GM18873 (cell line): ENCODE data around the gene FKBP11.

ENCODE experiments used
- ATAC-seq: cut with Tn5 transposase; IDR thresholded peaks from one replicate; pipeline ENCODE4 v1.9.1; 2021; ENCODE audit warnings: mild to moderate bottlenecking, moderate library complexity, moderate number of reproducible peaks; ENCODE audit not compliant: unreplicated experiment, low FRiP score

FKBP11 gene

GRCh38 chr12:48925304-48926011 lies at the start of gene FKBP11:
TSS of gene FKBP11 (minus strand) at chr12:48925492. CDS start at chr12:48925428, 64 bp downstream.
- peak; percentile 51 for ATAC-seq

GRCh38 chr12:48973941-48974673 lies 48.8 kb upstream of the FKBP11 start:
- no peak for ATAC-seq

DNA sequence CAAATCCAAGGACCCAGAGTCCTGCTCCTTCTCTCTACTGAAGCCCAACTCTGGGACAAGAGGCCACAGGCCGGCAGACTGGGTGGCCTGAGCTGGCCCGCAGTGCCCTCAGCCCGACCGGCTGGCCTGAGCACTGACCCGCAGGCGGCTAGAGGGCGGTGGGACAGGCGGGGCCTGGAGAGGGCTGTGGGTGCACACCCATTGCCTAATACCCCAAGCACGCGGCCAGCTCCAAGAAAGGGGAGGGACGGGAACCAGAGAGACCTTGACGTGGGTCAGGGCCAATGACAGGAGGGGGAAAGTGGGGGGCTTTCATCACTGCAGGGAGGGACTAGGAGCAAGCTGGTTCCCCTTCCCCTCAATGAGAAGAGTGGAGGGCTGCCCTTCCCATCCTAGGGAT lies 48.2 kb upstream of the FKBP11 start:
- ATAC-seq = no peak

DNA sequence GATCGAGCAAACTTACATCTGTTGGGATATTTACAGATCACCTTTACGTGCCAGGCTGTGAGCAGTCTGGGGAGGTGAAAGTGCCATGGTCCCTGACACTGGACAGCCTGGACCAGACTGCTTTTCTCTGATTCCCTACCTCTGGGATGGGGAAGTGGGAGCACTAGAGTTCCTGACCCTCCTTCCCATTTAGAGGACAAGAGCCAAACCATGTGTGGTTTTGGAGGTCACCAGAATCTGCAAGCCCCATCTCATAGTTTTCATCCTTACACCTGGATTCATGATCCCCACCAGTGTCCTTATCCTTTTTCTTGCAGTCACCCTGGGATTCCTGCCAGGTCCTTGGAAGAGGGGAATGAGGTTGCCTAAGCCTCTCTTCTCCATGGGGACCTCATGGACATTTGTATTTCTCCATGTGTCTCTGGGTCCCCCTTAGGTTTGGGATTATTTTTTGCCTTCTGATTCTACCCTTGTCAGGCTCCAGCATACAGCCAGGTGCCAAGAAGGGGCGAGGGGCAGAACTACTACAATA lies 47.7 kb upstream of the FKBP11 start:
- no peak for ATAC-seq

GRCh38 chr12:48972213-48972951 lies 47.1 kb upstream of the FKBP11 start:
- ATAC-seq = no peak

DNA sequence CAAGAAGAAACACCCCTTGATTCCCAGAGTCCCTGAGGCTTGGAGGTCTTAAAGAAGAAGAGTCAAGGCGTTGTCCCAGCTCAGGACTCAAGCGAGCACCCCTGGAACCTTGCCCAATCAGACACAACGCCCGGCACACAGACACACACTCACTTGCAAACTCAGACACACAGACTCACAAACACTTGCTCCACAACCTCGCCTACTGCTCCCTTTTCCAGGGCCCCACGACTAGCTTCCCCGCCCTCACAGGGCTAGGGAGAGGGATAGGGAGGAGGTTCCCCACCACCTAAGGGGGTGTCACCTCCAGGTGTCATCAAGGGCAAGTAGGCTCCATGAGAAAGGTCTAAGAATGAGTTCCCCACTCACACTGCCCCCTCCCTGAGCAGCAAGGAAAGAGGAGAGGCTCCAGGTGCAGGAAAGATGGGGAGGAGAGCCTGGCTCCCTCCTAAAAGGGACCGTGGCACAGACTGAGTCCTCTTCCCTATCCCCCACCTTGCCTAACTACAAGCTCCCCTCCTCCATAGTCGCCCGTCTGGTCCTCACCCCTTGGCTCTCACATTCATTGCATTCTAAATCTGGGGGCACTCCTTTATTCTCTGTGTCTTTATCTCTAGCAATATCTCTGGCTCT lies 45.5 kb upstream of the FKBP11 start:
- ATAC-seq = no peak

DNA sequence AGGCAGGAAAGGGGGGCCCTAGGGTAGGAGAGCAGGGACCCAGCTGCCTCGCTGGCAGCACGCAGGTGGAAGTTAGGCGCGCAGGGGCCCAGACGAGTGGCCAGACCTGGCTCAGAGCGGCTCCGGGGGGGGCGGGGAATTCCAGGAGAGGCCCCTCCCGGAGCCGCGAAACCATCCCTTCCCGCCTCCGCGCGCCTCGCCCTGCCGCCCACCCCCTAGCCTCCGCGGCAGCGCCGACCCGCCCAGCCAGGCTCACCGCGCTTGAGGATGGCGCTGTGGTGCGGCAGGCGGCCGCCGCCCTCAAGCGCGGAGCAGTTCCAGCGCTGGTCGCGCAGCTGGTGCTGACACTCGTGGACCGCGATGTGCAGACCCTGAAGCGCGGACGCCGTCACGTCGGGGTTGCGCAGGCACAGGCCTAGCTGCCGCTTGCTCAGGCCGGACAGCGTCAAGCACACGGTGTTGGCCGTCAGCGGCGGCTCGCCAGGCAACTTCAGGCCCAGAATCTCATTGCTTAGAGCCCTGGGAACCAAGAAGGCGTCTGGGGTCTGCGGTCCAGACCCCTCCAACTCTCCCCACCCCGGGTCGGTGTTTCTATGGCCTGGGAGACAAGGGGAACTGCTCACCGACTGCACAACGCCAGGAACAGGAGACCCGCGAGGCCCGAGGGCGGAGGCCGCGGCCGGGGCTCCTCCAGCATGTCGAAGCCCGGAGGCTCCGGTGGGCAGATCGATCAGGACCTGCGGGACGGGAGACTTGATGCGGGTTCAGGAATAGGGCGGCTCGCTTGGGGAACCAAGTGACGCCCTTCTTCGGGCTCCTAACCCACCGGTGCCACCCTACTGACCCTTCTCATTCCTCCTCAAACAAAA lies 44.8 kb upstream of the FKBP11 start:
- no peak for ATAC-seq

DNA sequence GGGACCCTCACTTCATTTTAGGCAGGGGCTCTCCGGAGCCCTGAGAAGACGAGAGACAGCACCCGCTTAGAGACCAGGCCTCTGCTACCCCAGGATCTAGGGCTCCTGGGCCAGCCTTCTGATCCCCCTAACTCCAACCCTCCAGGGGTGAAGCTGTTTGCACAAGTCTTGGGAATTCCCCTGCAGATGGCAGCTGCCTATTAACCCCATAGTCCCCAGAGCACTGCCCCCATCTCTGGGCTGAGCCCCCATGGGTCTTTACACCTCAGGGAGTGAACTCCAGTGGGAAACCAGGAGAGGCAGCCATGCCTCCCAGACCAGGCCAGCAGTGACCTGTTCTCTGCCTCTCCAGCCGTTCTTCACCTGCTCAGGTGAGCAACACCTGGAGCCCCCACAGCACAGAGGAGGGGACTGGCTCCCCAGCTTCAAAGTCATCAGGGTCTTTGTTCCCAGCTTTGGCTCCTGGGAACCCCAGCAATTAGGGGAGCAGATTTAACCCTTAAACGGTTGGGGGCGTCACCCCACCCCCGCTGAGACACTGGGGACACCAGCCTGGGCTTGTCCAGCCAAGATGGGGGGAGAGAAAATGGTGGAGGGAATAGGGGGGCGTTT lies 44.0 kb upstream of the FKBP11 start:
- no peak for ATAC-seq

DNA sequence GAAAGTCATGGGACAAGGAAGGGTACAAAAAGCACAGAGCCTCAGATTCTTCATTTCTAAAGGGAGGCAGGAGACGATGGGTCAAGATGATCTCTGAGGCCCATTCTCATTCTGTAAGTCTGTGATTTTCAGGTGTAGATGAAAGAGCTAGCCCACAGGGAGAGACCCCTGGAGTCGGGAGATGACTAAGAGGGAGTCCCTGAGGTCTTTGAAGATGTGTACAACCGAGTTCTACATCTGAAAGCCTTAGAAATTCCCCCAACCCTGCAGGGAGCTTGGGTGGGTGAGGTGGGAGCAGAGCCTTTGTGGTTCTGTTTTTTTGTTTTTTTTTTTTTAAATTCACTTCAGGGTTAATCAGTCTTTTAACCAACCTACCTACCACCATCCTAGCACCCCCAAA lies 43.2 kb upstream of the FKBP11 start:
- ATAC-seq = no peak

DNA sequence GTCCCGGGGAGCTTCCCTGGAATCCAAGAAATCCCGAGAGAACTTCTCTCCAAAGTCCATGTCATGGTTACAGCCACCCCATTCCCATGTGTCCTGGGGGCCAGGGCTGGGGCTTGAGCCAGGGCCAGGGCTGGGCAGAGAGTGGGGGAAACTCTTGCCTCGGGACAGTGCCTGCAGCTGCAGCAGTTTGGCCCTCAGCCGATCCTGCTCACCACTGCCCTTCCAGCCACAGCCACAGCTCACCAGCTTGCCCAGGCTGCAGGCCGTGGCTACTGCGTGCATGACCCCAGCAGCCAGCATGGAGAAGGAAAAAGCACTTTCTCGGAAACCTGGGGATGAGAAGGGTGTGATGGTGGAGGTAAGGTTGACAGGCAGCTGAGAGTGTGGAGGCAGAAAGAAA lies 42.7 kb upstream of the FKBP11 start:
- no peak for ATAC-seq

DNA sequence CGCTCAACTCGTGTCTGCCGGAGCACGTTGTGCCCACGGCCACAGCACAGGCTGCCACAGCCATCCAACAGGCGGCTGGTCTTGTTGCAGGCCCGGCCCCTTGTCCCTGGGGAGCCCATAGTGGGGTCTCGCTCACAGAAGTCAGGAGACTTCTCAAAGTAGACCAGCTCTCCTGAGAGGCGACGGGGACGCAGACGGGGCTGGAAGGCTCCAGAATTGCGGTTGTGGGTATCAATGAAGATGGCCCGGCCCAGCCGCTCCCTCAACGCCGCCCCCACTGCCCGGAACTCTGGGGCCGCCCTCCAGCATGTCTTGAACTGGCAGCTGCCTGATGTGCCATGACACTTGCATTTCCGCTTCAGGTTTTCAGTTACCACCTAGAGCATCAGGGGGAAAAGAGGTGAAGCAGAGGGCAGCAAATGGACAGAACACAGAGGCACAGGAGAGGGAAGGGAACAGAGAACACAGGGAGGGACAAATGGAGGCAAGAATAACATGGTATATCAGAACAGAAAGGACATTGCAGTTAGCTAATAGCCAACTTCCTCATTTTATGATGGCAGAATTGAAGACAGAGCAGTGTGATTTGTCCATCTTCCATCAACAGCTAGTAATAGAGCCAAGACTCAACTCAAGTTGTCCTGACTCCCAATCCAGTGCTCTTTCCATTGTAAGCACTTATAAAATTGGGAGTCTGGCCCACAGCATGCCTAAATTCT lies 41.0 kb upstream of the FKBP11 start:
- no peak for ATAC-seq

DNA sequence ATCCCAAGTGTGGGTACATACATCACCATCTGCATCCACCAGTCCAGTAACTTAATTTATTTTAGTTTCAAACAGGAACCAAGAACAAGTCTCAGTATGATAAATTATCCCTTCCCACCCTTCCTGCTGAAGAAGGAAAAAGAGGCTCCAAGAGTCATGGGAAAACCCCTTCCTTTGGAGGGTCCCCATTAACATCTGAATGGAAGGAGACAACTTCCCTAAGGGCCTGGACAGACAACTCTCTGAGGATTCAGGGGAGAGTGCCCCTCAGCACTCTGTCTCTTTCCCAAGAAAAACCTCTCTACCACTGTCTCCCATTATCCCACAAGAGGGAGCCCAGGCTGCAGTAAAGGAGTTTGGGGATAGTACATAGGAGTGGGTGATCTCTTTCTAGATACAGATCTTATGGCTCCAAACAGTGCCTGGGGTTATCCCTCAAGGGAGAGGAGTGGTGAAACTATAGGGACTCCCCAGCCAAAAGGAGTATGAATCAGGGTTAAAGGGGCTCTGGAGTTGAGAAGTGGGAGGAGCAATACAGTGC lies 40.1 kb upstream of the FKBP11 start:
- no peak for ATAC-seq

GRCh38 chr12:48961801-48962200 lies 36.5 kb upstream of the FKBP11 start:
- ATAC-seq = no peak

- no peak for ATAC-seq
These were observed 36.0 kb upstream of the FKBP11 start for GRCh38 chr12:48961331-48961730.

DNA sequence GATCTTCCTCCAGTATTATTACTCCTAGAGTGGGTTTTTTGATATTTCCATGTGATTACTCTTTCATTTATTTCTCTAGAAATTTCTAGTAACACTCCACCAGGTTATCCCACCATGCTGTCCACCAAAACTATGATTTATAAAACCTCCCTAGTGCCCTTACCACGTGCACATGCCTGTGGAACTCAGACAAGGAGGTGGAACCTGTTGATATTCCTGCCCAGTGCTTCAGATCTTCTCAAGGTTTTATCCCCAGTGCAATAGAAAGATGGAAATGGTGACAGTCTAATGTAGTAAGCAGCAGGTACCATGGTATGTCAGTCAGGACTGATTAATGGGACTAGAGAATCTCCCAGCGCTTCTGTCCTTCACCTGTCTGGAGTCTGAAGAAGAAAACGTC lies 35.5 kb upstream of the FKBP11 start:
- ATAC-seq = no peak

- no peak for ATAC-seq
These were observed 32.7 kb upstream of the FKBP11 start for GRCh38 chr12:48958049-48958388.

GRCh38 chr12:48957141-48958048 lies 32.1 kb upstream of the FKBP11 start, which contains the start of gene ARF3:
TSS of gene ARF3 (minus strand) at chr12:48957487. CDS start at chr12:48941095, 16,392 bp downstream.
- ATAC-seq = peak; percentile 85
